Peyer's patch (tissue), 4 donors: ENCODE results near the gene FGFR4.

ENCODE experiments used
- POLR2A ChIP-seq, 2 donors: fragments of 450-650 bp; IDR thresholded peaks; one replicate each; pipeline ENCODE4 v1.5.1; 2017; ENCODE audit warnings: antibody characterized with exemption in 2 of 2, mild to moderate bottlenecking in 2 of 2, moderate library complexity in 2 of 2
- TF ChIP-seq, protein P1 (sequence below), 6 experiments: fragments of 450-650 bp in 4 of 6; fragments of 200-600 bp in 2 of 6; sonication (generic) in 1 of 6; IDR thresholded peaks; one replicate each; pipeline ENCODE4 v1.5.1; 2017 to 2019; ENCODE audit warnings: antibody characterized with exemption in 6 of 6, mild to moderate bottlenecking in 3 of 6, moderate library complexity in 1 of 6

GRCh38 chr5:177111720-177112394, 25.1 kb downstream of the FGFR4 start:
- TF ChIP-seq, protein P1, sequence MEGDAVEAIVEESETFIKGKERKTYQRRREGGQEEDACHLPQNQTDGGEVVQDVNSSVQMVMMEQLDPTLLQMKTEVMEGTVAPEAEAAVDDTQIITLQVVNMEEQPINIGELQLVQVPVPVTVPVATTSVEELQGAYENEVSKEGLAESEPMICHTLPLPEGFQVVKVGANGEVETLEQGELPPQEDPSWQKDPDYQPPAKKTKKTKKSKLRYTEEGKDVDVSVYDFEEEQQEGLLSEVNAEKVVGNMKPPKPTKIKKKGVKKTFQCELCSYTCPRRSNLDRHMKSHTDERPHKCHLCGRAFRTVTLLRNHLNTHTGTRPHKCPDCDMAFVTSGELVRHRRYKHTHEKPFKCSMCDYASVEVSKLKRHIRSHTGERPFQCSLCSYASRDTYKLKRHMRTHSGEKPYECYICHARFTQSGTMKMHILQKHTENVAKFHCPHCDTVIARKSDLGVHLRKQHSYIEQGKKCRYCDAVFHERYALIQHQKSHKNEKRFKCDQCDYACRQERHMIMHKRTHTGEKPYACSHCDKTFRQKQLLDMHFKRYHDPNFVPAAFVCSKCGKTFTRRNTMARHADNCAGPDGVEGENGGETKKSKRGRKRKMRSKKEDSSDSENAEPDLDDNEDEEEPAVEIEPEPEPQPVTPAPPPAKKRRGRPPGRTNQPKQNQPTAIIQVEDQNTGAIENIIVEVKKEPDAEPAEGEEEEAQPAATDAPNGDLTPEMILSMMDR (IDR thresholded peaks at IDR 0.05) = peak; percentile 89 to 93 (median 92)
- no peak for TF ChIP-seq POLR2A (IDR thresholded peaks at IDR 0.05)
